ENCODE results near the gene PKD1.

DNA sequence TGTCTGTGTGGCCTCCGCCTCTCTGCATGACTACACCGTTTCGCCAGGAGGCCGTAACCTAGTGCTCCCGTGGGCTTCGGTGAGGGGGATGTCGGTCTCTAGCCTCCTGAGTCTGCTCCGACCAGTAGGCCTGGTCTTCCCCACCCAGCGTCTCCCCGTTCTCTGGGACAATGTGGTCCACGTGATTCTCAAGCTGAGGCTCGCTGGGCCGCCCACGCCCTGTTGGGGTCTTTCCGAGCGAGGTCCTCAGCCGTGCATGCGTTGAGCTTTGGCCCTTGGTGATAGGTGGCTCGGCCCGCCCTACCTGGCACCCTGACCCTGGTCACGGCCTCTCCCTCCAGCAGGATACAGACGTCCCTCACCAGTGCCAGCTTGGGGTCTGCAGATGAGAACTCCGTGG, 57.0 kb downstream of the PKD1 start:
- TF ChIP-seq, protein P1, sequence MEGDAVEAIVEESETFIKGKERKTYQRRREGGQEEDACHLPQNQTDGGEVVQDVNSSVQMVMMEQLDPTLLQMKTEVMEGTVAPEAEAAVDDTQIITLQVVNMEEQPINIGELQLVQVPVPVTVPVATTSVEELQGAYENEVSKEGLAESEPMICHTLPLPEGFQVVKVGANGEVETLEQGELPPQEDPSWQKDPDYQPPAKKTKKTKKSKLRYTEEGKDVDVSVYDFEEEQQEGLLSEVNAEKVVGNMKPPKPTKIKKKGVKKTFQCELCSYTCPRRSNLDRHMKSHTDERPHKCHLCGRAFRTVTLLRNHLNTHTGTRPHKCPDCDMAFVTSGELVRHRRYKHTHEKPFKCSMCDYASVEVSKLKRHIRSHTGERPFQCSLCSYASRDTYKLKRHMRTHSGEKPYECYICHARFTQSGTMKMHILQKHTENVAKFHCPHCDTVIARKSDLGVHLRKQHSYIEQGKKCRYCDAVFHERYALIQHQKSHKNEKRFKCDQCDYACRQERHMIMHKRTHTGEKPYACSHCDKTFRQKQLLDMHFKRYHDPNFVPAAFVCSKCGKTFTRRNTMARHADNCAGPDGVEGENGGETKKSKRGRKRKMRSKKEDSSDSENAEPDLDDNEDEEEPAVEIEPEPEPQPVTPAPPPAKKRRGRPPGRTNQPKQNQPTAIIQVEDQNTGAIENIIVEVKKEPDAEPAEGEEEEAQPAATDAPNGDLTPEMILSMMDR (IDR thresholded peaks at IDR 0.05): no peak
- no peak for TF ChIP-seq EZH2 (IDR thresholded peaks at IDR 0.05; ENCODE audit: borderline replicate concordance, insufficient read depth, low read depth, low read length, poor library complexity, severe bottlenecking)

All from B cell (primary cell).